Gastroesophageal sphincter (tissue), 4 donors: Measurements from ENCODE around the gene PRDX1. TPM values are rescaled to one million over a fixed set of nuclear protein-coding genes. Genes with fewer than 3 reads are reported as not detected.
A peak's percentile ranks its signal among the peaks of the same experiment; 100 is the strongest.
"Not testable (repeated sequence)": the region's sequence is repeated elsewhere in the genome, so short reads cannot be mapped to it uniquely, and the experiment has no call there.

Experiments used
- ATAC-seq: fragments of 150-250 bp; one replicate; pipeline ENCODE4 v1.9.1; 2016; ENCODE audit warnings: mild to moderate bottlenecking, moderate library complexity
- H3K27ac ChIP-seq, 4 donors: fragments of 200-600 bp; sonication (generic) in 3 of 4; 1 replicate in 3 of 4; 2 replicates in 1 of 4; pipeline ENCODE4 v1.5.1; 2016 to 2019
- H3K27me3 ChIP-seq: fragments of 200-600 bp; sonication (generic); one replicate; pipeline ENCODE4 v1.5.1; 2019
- H3K36me3 ChIP-seq, 2 donors: fragments of 200-600 bp; sonication (generic); one replicate each; pipeline ENCODE4 v1.5.1; 2019; ENCODE audit warnings: control low read depth in 1 of 2
- H3K4me1 ChIP-seq, 3 donors: fragments of 200-600 bp; sonication (generic); 1 replicate in 2 of 3; 2 replicates in 1 of 3; pipeline ENCODE4 v1.5.1; 2016 to 2019; ENCODE audit warnings: control low read depth in 2 of 3
- H3K4me3 ChIP-seq, 2 donors: fragments of 200-600 bp; sonication (generic); one replicate each; pipeline ENCODE4 v1.5.1; 2019; ENCODE audit warnings: mild to moderate bottlenecking in 1 of 2, moderate library complexity in 1 of 2
- H3K9me3 ChIP-seq, 3 donors: fragments of 200-600 bp; sonication (generic); one replicate each; pipeline ENCODE4 v1.5.1; 2017 to 2019; ENCODE audit warnings: control low read depth in 2 of 3
- EP300 ChIP-seq: sonication (generic); formaldehyde crosslinking; IDR thresholded peaks from one replicate; pipeline ENCODE4 v1.6.1; 2017; ENCODE audit warnings: antibody characterized with exemption, mild to moderate bottlenecking
- POLR2A ChIP-seq, 2 donors: fragments of 450-650 bp; IDR thresholded peaks; one replicate each; pipeline ENCODE4 v1.6.1; 2017; ENCODE audit warnings: antibody characterized with exemption in 2 of 2, mild to moderate bottlenecking in 2 of 2, moderate library complexity in 1 of 2
- POLR2AphosphoS5 ChIP-seq: sonication (generic); formaldehyde crosslinking; IDR thresholded peaks from one replicate; pipeline ENCODE4 v1.6.1; 2017; ENCODE audit warnings: antibody characterized with exemption
- WGBS, 2 donors: methylation state at CpG; one replicate each; pipeline ENCODE4 v1.1.5; 2018; ENCODE audit warnings: low coverage in 1 of 2; 5-methylcytosine and 5-hydroxymethylcytosine counted together
- total RNA-seq, 4 donors: library from RNA; depleted of rRNA; stranded (reverse); fragments of >200 nt; gene quantifications; one replicate each; pipeline ENCODE4 v1.1.0, GENCODE V29; 2016
- TF ChIP-seq, protein P1 (sequence below), 4 experiments: fragments of 200-600 bp in 2 of 4; fragments of 450-650 bp in 2 of 4; sonication (generic) in 1 of 4; IDR thresholded peaks; one replicate each; pipeline ENCODE4 v1.5.1; 2017 to 2019; ENCODE audit warnings: antibody characterized with exemption in 4 of 4, mild to moderate bottlenecking in 2 of 4, moderate library complexity in 2 of 4

The PRDX1 gene
- total RNA-seq, 4 donors from 2014 or later = 305 to 575 (median 359) TPM

DNA sequence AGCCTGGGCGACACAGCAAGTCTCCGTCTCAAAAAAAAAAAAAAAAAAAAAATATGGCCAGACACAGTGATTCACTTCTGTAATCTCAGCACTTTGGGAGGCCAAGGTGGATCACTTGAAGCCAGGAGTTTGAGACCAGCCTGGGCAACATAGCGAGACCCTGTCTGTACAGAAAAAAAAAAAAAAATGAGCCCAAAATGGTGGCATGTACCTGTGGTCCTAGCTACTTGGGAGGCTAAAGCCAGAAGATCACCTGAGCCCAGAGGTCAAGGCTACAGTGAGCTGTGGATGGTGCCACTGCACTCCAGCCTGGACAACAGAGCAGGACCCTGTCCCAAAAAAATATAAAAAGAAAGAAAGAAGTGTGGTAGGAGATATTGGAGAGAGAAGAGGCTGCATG, 29.0 kb downstream of the PRDX1 start:
- no peak for ATAC-seq
- H3K27me3 ChIP-seq = no peaks in the 10 kb centered on the region
- H3K27ac ChIP-seq = no peak overlapping the region
- TF ChIP-seq, protein P1, sequence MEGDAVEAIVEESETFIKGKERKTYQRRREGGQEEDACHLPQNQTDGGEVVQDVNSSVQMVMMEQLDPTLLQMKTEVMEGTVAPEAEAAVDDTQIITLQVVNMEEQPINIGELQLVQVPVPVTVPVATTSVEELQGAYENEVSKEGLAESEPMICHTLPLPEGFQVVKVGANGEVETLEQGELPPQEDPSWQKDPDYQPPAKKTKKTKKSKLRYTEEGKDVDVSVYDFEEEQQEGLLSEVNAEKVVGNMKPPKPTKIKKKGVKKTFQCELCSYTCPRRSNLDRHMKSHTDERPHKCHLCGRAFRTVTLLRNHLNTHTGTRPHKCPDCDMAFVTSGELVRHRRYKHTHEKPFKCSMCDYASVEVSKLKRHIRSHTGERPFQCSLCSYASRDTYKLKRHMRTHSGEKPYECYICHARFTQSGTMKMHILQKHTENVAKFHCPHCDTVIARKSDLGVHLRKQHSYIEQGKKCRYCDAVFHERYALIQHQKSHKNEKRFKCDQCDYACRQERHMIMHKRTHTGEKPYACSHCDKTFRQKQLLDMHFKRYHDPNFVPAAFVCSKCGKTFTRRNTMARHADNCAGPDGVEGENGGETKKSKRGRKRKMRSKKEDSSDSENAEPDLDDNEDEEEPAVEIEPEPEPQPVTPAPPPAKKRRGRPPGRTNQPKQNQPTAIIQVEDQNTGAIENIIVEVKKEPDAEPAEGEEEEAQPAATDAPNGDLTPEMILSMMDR (IDR thresholded peaks at IDR 0.05) = no peak
- TF ChIP-seq POLR2A (IDR thresholded peaks at IDR 0.05) (no peak), POLR2AphosphoS5 (no peak), EP300 (no peak)
- H3K4me1 ChIP-seq = peaks cover 0 to 29% (median 8%) of the 10 kb centered on the region in 3 donors
- H3K4me3 ChIP-seq = no peak overlapping the region
- no peaks in the 10 kb centered on the region for H3K9me3 ChIP-seq
- WGBS, 2 donors = 92% methylated on average over 2 of the region's 3 CpGs; no CpG with 5 or more reads in 1 of the 2 donors
- no peaks in the 10 kb centered on the region for H3K36me3 ChIP-seq

DNA sequence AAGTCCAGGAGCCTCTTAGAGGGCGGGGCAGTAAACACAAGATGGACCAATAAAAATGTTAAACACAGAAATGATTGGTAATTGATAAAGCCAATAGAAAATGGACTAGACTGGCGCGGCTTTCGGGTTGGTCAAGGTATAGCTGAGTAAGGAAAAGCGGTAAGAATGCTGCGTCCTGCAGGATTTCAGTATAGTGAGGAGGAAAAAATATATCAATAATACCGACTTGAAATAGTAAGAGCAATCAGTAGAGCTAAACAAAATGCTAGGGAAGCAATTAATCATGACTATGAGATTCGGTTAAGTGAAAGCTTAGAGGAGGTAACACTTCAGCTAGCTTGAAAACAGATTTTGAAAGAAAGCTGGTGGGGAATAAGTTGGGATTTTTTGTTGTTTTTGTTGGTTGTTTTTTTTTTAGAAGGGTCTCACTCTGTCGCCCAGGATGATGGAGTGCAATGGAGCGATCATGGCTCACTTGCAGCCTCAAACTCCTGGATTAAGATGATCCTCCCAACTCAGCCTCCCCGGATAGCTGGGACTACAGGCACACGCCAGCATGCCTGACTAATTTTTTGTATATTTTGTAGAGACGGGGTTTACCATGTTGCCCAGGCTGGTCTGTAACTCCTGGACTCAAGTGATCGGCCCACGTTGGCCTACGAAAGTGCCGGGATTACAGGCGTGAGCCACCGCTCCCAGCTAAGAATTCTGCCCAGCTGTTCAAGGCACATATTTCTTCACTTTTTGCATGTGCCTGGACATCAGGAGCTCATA, 30.0 kb downstream of the PRDX1 start:
- Histone ChIP-seq H3K27ac (peak overlapping the region in 3 of 4 donors; percentile 69 to 92 (median 85)), H3K4me1 (peaks cover 0 to 29% (median 8%) of the 10 kb centered on the region in 3 donors), H3K9me3 (no peaks in the 10 kb centered on the region), H3K36me3 (no peaks in the 10 kb centered on the region), H3K27me3 (no peaks in the 10 kb centered on the region), H3K4me3 (peak overlapping the region; percentile 87 to 92)
- ATAC-seq = no peak
- TF ChIP-seq POLR2A (IDR thresholded peaks at IDR 0.05) (no peak), EP300 (no peak), POLR2AphosphoS5 (no peak)
- TF ChIP-seq, protein P1 (IDR thresholded peaks at IDR 0.05) = no peak
- 38 to 40% methylated on average over 17 to 19 of the region's 19 CpGs for WGBS, 2 donors

DNA sequence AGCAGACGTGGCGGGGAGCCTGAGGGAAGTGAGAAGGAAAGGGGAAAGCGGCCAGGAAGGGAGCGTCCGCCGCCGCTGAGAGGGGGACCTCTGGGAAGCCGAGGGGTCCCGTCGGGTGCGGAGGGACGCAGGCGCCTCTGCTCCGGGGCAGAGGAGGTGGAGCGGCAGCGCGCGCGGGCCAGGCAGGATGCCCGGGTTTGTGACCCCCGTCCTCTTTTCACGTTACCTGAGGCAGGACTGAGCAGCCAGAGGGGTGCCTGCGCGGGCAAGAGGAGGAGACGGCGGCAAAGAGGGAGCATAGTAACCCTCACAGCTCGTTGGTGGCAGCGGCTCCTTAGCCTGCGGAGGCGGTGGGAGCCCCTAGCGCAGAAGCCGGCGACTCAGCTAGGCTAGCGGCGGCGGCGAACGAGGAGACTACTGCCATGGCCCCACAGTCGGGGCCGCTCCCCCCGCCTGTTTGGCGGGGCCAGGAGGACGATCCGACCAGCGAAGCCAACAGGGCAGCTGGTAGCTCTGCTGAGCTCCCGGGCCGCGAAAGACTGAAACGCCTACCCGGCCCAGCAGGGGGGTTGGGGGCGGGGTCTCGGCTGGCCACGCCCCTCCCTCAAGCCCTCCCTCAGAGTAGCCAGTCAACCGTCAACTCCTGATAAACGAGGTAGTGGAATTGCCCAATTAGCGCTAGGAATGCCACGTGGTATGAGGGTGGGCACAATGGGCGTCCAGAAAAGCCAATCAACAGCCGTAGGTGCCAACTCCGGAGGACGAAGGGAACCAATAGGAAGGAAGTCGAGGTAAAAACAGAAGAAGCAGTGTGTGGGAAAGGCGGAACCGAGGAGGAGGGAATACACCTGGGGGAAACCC, 30.8 kb downstream of the PRDX1 start, which contains the start of gene TESK2:
Gene TESK2 (minus strand): TSS at position 538 of the 861 bp plus-strand sequence. CDS start 33,378 bp downstream, outside the sequence.
- Histone ChIP-seq H3K27me3 (no peaks in the 10 kb centered on the region), H3K36me3 (no peaks in the 10 kb centered on the region), H3K27ac (peak within 1 kb of the TSS; percentile 36 to 92 (median 84)), H3K4me1 (peaks cover 0 to 29% (median 8%) of the 10 kb centered on the region in 3 donors), H3K9me3 (no peaks in the 10 kb centered on the region), H3K4me3 (peak within 1 kb of the TSS; percentile 87 to 92)
- 0% methylated on average over 10 to 23 of the region's 64 CpGs for WGBS, 2 donors
- TF ChIP-seq POLR2AphosphoS5 = peak; percentile 65
- no peak for TF ChIP-seq EP300
- TF ChIP-seq, protein P1 (IDR thresholded peaks at IDR 0.05) = peak in 3 of 4 experiments; percentile 20 to 64 (median 48)
- TF ChIP-seq POLR2A (IDR thresholded peaks at IDR 0.05) = peak; percentile 67 to 75
- peak; percentile 98 for ATAC-seq

DNA sequence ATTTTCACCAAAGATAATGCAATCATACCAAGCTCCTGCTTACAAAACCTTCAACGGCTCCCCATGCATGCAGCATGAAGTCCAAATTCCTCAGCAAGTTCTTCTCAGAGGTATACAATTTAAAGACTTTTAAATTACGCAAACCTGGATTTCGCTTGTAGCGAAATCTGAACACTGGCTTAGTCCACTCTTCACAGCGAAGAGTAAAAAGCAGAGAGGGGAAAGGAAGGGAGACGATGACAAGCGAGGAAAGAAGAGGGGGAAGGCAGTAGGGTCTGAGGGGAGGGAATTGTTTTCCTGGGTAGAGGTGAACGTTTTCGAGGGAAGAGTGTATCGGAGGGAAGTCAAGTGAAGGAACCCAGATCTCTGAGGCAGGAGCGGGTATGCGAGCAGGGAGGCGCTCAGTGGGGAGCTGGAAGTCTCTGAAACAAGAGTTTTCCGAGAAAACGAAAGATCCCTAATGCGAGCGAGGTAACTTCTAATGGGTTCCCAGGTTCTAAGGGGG, 31.5 kb downstream of the PRDX1 start:
- Histone ChIP-seq H3K27me3 (no peaks in the 10 kb centered on the region), H3K9me3 (no peaks in the 10 kb centered on the region), H3K4me1 (peaks cover 0 to 29% (median 8%) of the 10 kb centered on the region in 3 donors), H3K27ac (peak overlapping the region; percentile 36 to 92 (median 84)), H3K36me3 (no peaks in the 10 kb centered on the region), H3K4me3 (peak overlapping the region; percentile 87 to 92)
- TF ChIP-seq POLR2A (IDR thresholded peaks at IDR 0.05) (no peak), EP300 (no peak), POLR2AphosphoS5 (no peak)
- TF ChIP-seq, protein P1 (IDR thresholded peaks at IDR 0.05) = no peak
- no peak for ATAC-seq
- WGBS, 2 donors = 3 to 5% methylated on average over 11 to 17 of the region's 17 CpGs

DNA sequence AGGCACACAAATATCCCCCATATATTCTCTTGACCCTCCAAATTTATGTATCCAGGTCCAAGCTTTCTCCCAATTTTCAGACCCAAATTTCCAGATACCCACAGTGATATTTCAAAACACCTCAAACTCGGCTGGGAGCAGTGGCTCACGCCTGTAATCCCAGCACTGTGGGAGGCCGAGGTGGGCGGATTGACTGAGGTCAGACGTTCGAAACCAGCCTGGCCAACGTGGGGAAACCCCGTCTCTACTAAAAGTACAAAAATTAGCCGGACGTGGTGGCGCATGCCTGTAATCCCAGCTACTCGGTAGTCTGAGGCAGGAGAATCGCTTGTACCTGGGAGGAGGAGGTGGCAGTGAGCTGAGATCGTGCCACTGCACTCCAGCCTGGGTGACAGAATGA, 32.3 kb downstream of the PRDX1 start:
- not testable (repeated sequence) for H3K9me3 ChIP-seq, H3K36me3 ChIP-seq, ATAC-seq, H3K27ac ChIP-seq, H3K27me3 ChIP-seq
- Histone ChIP-seq H3K4me1 (peaks cover 0 to 29% (median 8%) of the 10 kb centered on the region in 3 donors), H3K4me3 (peak overlapping the region in 1 of 2 donors; percentile 92)
- 67 to 83% methylated on average over 6 to 13 of the region's 14 CpGs for WGBS, 2 donors
